Body of pancreas (tissue), 4 donors: ENCODE data around the gene ZNF747.

ENCODE experiments used
- CTCF ChIP-seq, 7 experiments: fragments of 450-650 bp in 4 of 7; fragments of 200-600 bp in 3 of 7; sonication (generic) in 3 of 7; IDR thresholded peaks; one replicate each; pipeline ENCODE4 v1.5.1; 2016 to 2019; ENCODE audit warnings: antibody characterized with exemption in 7 of 7
- POLR2A ChIP-seq, 3 donors: fragments of 450-650 bp; IDR thresholded peaks; one replicate each; pipeline ENCODE4 v1.6.1; 2016; ENCODE audit warnings: antibody characterized with exemption in 3 of 3, mild to moderate bottlenecking in 2 of 3

GRCh38 chr16:30548416-30549253 is 14.0 kb upstream of the ZNF747 start:
- TF ChIP-seq CTCF (IDR thresholded peaks at IDR 0.05) (no peak), POLR2A (IDR thresholded peaks at IDR 0.05) (no peak)
